CMK (cell line): ENCODE results near the gene TDRD1.
A peak's percentile ranks its signal among the peaks of the same experiment; 100 is the strongest.
"Not testable (repeated sequence)": the region's sequence is repeated elsewhere in the genome, so short reads cannot be mapped to it uniquely, and the experiment has no call there.

Experiments used
- DNase-seq: peaks from one replicate; pipeline ENCODE4 v3.0.0-alpha.2; 2010; ENCODE audit warnings: low read depth

Gene TDRD1, protein sequence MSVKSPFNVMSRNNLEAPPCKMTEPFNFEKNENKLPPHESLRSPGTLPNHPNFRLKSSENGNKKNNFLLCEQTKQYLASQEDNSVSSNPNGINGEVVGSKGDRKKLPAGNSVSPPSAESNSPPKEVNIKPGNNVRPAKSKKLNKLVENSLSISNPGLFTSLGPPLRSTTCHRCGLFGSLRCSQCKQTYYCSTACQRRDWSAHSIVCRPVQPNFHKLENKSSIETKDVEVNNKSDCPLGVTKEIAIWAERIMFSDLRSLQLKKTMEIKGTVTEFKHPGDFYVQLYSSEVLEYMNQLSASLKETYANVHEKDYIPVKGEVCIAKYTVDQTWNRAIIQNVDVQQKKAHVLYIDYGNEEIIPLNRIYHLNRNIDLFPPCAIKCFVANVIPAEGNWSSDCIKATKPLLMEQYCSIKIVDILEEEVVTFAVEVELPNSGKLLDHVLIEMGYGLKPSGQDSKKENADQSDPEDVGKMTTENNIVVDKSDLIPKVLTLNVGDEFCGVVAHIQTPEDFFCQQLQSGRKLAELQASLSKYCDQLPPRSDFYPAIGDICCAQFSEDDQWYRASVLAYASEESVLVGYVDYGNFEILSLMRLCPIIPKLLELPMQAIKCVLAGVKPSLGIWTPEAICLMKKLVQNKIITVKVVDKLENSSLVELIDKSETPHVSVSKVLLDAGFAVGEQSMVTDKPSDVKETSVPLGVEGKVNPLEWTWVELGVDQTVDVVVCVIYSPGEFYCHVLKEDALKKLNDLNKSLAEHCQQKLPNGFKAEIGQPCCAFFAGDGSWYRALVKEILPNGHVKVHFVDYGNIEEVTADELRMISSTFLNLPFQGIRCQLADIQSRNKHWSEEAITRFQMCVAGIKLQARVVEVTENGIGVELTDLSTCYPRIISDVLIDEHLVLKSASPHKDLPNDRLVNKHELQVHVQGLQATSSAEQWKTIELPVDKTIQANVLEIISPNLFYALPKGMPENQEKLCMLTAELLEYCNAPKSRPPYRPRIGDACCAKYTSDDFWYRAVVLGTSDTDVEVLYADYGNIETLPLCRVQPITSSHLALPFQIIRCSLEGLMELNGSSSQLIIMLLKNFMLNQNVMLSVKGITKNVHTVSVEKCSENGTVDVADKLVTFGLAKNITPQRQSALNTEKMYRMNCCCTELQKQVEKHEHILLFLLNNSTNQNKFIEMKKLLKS

DNA sequence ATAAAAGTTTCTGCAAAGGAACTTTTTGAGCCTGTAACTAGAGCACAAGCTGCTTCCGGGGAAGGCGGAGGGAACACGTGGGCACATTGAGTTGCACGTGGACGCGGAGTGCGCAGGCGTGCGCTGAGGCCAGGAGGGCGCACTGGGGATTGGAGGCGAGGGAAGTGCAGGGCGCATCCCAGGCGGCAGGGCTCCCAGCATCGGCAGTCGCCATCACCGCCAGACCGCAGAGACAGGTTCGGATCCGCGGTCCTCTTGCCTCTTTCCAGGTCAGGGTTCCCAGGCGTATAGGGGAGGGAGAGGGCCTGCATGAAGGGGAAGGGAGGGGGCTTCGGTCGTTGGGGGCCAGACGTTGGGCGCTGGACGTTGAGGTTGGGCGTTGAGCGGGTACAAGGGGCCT, at the start of gene TDRD1:
TDRD1 (plus strand) TSS at position 206 of the 400 bp plus-strand sequence. CDS start 8,479 bp downstream, outside the sequence.
- DNase-seq, result no peak

DNA sequence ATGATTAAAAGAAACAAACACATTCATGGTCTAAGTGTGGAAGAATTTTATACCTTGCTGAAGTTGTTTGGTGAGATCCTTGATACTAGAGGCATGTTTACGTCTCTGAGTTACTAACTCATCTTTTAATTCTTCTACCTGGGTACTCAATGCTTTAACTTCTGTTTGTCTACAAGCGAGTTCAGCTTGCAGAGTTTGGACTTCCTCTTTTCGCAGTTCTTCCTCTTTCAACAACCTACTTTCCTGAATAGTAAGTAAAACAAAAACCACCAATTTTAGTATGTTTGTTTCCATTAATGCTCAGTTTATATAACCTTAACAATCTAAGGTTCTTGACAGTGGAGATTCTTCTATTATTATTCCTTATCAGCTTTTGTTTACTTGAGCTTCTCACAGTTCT, 48.1 kb upstream of the TDRD1 start:
- no peak for DNase-seq

DNA sequence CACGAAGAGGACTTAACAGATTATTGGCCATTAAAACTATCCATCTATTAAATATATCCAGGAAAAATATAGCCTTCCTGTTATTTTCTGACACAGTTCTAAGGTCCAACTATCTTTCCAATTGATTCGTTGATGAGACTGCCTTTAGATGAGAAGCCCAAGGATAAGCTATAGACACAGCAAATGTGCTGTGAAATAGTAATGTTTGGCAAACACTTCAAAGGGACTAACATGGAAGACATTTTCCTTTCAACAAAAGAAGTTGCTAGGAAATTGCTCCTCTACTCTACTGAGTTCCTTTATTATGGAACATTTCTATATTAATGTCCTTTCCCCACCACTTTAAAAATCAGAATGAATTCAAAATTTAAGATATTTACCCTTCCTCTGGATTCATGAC, 43.7 kb upstream of the TDRD1 start:
- no peak for DNase-seq

DNA sequence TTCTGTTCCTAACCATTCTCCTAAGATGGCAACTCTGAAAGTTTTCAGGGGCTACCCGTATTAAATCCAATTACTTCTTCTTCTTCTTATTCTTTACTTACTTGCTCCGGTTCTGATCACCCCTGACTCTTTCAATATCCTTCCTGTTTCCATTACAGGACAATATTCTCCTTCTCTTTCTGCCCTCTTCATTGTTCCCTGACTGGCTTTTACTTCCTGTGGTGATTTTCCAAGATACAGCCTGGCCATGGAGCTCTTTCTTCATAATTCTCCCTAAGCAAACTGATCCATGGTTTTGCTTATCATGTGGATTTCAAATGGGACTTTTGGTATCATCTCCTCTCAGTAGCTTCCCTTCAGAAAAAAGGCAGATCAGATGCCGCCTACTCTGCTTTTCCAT, 40.6 kb upstream of the TDRD1 start:
- DNase-seq, result no peak

DNA sequence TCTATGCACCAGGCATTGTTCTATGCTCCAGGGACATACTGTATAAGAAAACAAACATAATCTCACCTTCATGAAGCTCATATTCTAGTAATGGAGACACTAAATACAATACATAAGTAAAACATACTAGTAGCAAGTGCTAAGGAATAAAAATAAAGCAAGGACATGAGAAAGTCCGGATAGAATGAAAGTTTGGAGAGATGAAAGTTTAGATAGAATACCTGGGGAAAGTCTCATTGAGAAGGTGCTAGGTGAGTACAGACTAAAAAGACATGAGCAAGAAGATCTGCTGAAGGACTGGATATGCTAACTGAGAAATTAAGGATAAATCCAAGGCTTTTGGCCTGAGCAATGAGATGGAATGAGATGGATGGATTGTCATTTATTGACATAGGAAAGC, 39.1 kb upstream of the TDRD1 start:
- DNase-seq, result no peak

DNA sequence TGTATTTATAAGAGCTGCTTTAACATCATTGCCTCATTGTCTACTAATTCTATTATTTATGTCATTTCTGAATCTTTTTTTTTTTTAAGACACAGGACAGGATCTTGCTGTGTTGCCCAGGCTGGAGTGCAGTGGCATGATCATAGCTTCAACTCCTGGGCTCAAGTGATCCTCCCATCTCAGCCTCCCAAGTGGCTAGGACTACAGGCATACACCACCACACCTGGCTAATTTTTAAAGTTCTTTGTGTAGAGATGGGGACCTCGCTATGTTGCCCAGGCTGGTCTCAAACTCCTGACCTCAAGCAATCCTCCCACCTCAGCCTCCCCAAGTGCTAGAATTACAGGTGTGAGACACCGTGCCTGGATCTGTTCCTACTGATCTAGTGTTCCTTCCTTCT, 38.3 kb upstream of the TDRD1 start:
- DNase-seq, result not testable (repeated sequence)

DNA sequence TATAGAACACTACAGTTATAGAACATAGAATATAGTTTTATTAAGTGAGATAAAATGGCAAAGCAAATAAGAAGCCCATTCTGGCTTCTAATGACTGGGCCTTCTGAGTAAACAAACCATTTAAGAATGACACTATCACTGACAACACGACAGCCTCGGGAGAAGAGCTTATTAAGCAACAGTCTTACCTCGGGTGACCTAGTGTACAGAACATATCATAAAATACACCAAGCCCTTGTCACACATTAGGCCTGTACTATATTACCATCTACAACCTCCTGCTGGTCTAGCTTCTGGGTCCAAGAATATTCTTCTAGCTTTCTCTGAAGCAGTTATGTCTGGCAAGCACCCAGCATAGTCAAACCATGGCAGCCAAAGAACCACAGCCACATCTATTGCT, 37.1 kb upstream of the TDRD1 start:
- DNase-seq, result no peak

DNA sequence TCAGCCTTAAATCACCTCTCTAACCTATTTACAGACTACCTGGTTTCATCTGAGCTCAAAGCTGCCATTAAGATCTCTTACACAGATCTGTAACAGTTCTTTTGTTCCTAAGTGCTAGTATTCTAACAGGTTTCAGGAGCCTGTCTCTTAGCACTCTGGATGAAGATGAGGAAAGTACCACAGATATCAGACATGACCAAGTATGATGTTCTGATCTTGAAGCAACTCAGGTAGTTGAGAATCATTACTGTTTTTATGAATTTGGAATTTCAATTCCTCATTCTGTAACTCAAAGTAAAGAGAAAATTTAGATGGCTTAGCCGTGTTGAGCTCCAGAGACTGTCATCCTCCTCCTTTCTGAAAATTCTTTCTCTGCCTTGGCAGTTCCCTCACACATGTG, 36.0 kb upstream of the TDRD1 start:
- no peak for DNase-seq

DNA sequence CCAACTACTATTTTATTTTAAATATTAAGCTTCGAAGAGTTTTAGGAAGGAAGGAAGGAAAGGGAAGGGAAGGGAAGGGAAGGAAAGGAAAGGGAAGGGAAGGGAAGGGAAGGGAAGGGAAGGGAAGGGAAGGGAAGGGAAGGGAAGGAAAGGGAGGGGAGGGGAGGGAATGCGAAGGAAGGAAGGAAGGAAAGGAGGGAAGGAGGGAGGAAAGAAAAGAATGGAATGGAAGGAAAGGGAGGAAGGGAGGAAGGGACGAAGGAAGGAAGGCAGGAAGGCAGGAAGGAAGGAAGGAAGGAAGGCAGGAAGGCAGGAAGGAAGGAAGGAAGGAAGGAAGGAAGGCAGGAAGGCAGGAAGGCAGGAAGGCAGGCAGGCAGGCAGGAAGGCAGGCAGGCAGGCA, 29.7 kb upstream of the TDRD1 start:
- not testable (repeated sequence) for DNase-seq

DNA sequence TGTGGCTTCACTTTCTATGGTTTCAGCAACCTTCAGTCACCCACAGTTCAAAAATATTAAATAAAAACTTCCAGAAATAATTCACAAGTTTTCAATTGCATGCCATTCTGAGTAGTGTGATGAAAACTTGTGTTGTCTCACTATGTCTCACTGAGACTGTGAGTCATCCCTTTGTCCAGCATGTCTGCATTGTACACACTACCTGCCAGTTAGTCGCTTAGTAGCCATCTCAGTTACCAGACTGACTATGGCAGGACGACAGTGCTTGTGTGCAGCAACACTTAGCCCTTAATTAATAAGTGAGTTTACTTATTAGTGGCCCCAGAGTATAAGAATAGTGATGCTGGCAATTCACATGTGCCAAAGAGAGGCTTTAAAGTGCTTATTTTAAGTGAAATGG, 27.7 kb upstream of the TDRD1 start:
- no peak for DNase-seq

DNA sequence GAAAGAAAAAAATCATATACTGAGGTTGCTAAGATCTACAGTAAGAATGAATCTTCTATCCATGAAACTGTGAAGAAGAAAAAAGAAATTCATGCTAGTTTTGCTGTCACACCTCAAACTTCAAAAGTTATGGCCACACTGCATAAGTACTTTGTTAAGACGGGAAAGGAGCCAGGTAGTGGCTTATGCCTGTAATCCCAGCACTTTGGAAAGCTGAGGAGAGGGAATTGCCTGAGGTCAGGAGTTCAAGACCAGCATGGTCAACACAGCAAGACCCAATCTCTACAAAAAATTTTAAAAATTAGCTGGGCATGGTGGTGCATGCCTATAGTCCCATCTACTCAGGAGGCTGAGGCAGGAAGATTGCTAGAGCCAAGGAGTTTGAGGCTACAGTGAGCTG, 27.3 kb upstream of the TDRD1 start:
- DNase-seq, result no peak

DNA sequence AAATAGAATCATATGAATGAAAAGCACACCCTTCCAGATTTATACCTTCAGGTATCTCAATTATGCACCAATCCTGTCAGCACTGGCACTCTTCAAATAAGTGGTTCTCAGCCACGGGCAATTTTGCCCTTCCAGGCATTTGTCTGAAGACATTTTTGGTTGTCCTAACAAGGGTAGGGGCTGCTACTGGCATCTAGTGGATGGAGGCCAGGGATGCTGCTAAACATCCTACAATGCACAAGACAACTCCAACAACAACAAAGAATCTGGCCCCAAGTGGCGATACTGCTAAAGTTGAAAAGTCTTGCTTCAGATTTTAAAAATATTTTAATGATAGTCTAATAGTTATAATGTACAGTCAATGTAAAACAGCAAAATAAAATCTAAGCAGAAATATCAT, 21.2 kb upstream of the TDRD1 start:
- no peak for DNase-seq

DNA sequence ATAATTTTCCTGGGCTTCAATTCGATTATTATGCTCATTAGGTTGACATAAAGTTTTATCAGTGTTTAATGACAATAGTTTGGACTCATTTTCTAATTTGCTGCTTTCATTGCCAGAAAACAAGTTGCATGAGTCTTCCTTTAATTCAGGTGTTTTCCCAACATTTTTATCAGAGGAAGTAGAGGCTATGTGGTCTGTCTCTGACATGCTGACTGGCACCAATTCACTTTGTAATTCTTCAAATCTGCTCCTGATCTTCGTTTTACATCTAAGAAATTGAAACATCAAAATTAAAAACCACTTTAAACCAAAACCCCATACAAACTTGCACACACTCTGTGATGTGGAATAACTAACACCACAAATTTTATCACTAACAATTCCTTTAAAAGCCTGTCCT, 16.1 kb upstream of the TDRD1 start:
- DNase-seq, result no peak

DNA sequence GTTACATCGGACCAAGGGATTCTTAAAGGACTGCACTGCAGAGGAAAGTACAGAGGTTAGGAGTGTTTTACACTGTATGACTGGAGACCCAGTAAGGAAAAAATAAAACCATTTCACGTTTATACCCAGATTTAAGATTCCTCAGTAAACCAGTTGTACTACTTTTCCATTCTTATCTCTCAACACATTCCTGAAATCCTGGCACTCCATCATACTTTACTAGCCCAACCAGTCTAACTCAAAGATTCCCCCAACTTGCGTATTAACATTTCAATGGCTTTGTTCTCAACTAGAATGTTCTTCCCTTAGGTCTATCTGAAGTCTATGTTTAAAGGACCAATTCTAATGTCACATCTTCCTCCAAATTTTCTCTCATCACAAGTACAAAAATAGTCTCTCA, 13.1 kb upstream of the TDRD1 start:
- no peak for DNase-seq

DNA sequence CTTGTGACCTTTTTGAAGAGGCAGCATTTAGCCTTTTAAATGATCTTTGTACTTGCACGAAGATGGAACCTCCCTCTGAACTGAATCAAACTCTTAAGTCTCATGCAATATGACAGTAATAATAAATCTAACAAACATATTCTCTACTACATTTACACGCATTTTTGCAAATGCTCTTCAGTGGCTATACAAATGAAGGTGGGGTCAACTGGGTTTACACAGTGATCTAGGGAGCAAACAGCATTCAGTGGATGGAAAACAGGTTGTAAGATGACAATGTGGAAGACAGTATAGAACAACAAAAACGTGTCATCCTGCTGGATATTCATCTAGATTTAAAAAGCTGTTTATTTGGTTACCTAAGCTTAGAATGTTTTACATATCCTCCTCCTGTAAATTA, 12.7 kb upstream of the TDRD1 start:
- DNase-seq, result no peak

DNA sequence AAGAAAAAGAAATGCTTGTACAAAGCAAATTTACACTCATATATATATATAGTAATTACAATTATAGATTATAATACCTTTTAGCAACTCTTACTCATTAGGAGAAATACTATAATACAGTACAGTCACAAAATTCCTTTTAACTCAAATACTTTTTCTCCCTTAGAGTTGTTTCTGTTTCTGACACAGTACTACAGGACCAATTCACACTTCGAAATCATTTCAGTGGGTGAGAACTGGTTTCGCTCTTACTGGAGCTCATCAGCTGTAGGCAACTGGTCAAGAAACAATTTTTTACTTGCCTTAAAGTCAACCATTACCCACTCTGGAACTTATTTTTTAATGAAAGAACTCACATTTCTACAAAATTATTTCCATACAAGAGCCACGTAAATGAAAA, 11.2 kb upstream of the TDRD1 start:
- no peak for DNase-seq

DNA sequence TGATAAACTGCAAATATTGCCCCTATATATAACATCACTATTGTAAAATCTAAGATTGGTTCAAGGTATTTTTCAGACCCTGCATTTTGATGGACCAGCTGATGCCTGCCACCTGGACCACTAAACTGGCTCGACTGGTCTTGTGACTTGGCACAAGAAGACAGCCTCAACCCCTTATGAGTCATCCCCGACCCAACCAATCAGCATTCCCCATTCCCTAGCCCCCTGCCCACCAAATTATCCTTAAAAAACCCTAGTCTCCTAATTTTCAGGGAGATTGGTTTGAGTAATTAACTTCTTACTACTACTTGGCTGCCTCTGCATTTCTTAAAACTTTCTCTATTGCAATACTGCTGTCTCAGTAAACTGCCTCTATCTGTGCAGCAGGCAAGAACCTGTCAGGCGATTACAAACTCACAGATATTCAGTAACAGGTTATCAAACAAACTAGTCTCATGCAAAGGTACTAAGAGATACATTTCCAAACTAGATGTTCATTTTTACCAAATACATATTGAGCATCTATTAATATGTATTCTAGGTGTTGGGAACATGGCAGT, 10.6 kb upstream of the TDRD1 start:
- no peak for DNase-seq

DNA sequence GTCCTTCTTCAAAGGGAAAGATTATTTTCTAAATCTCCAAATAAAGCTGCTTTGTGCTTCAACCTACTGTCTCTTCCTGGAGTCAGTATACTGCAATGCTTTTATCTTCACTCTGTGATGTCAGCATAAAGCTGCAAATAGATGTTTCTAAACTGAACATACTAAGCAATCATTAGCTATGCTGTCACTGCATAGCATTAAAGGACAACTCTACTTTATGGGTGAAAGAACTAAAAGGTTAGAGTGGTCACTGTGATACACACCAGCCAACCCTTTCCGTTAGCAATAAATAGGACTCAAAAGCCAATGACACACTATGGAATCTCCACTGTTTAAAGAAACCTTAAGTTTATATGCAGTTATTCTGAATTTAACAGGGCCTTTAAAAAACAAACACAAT, 6.9 kb upstream of the TDRD1 start:
- no peak for DNase-seq

DNA sequence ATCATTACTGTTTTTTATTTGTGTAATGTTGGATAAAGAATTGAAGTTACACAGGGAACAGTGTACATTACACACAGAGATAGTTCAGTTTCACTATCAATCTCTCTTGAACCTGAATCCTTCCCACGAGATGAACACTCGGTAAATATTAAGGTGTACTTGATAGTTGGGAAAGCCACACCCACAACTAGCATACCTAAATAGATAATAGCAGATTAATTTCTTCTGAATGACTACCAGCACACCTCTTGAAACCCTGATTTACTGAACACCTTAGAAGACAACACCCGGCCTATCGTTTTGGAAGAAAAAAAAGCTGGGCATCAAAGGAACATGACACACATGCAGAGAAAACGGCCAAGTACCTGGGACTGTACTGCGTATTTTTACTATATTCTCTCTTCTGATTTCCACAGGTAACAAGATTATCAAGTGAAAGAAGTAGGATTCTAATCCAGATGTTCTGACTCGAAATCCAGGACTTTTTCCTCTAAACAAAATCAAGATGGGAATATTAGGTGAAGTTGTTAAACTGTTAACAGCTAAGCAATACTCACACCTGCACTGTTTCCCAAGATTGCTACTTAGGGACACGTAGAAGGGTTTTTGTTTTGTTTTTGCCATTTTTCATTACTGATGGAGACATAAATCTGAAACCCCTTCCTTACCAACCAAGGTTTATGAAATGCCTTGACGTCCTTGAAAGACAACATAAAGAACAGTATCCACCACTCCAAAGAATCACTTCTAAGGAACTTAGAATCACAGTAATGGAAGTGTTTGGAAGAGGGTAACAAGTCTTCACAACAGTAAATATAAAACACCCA, 6.2 kb upstream of the TDRD1 start:
- no peak for DNase-seq

DNA sequence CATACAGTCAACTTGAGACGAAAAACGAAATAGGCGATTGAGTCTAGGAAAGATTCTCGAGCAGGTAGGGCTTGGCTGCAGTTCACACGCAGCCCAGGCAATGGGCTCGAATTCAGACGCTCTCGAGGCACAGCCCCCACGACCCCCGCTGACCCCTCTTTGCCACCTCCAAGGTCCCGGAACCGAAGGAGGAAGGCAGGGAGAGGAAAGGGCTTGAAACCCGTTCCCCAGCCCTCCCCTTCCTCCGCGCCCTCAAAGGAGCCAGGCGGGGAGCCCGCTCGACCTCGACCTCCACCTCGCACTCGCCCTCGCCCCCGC, 5.6 kb upstream of the TDRD1 start:
- DNase-seq, result no peak

DNA sequence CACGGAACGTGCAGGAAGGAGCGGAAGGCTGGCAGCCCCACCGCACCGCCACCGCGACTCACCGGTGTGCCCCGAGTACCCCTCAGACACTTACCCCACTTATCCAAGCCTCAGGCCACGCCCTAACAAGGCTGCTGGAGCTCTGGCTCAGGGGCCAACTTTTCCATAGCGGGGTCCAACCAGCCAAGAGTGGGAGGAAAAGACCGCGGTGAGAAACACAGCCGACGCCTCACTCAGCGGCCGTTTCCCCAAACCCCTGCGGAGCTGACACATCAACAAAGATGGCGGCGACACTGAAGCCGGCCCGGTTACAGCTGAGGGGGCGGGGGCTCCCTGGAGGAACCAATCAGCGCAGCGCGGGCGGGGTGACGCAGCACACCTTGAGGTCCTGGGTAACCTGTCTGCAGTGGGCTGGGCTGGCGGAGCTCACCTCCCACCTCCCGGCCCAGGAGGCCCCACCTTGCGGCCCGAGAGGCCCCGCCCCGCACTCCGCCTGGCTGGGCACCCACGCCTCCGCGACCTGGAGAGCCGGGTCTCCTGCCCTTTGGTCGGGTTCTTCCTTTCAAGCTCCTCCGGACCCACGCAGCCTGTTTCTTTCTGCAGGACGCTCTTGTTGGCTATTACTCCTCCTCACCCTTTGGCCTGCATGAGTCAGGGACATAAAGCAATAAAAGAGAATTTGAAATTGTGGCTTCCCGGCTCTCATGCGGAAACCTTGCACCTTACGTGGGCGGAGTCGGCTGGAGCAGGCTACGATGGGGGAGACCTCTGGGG, 5.0 kb upstream of the TDRD1 start, which contains the start of gene CCDC186:
CCDC186 (minus strand) TSS at position 283 of the 774 bp plus-strand sequence. CDS start 10,935 bp downstream, outside the sequence.
- DNase-seq, result peak; percentile 47
